ENCODE measurements around the gene TMEM52. TPM values are rescaled to one million over a fixed set of nuclear protein-coding genes. Genes with fewer than 3 reads are reported as not detected.

TMEM52 gene
- total RNA-seq, 1 experiment from 2014 or later = 6.4 TPM

DNA sequence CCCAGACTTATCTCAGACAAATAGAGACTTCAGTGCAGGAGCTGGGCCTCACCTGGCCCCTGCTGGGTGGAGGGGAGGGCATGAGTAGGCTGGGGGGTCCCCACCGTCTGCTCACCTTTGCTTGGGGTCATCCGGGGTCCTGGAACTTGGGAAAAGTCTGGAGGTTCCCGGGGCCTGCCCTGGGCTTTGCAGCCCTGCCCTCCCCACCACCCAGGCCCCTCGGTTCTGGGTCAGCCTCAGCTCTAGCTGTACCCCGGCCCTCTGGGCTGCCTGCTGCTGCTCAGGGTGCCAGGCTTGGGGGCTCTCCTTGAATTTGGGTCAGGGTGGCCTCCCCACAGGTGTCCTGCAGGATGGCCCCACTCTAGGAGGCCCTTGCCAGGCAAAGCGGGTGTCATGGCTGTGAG lies 2.4 kb upstream of the TMEM52 start:
- Histone ChIP-seq H3K4me3 (ENCODE audit: low read depth, low read length) (no peak overlapping the region), H3K4me1 (peaks cover 20% of the 10 kb centered on the region; the same call in 1 of the 2 replicates), H3K36me3 (ENCODE audit: control insufficient read depth, insufficient read depth, low read length) (no peaks in the 10 kb centered on the region), H3K9me3 (no peaks in the 10 kb centered on the region), H3K27me3 (replicated peaks; ENCODE audit: control insufficient read depth, insufficient read depth, low read length) (no peaks in the 10 kb centered on the region)
- Mint-ChIP-seq H3K9me3 (ENCODE audit: unreplicated experiment) (no peaks in the 10 kb centered on the region), H3K4me1 (ENCODE audit: low read depth, unreplicated experiment) (no peaks in the 10 kb centered on the region), H3K27me3 (ENCODE audit: insufficient read depth, unreplicated experiment) (no peaks in the 10 kb centered on the region), H3K36me3 (ENCODE audit: insufficient read depth, unreplicated experiment) (peaks cover 5% of the 10 kb centered on the region), H3K27ac (ENCODE audit: unreplicated experiment) (no peak overlapping the region), H3K4me3 (ENCODE audit: unreplicated experiment) (no peak overlapping the region)
- TF ChIP-seq, protein P1, sequence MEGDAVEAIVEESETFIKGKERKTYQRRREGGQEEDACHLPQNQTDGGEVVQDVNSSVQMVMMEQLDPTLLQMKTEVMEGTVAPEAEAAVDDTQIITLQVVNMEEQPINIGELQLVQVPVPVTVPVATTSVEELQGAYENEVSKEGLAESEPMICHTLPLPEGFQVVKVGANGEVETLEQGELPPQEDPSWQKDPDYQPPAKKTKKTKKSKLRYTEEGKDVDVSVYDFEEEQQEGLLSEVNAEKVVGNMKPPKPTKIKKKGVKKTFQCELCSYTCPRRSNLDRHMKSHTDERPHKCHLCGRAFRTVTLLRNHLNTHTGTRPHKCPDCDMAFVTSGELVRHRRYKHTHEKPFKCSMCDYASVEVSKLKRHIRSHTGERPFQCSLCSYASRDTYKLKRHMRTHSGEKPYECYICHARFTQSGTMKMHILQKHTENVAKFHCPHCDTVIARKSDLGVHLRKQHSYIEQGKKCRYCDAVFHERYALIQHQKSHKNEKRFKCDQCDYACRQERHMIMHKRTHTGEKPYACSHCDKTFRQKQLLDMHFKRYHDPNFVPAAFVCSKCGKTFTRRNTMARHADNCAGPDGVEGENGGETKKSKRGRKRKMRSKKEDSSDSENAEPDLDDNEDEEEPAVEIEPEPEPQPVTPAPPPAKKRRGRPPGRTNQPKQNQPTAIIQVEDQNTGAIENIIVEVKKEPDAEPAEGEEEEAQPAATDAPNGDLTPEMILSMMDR (IDR thresholded peaks at IDR 0.05; ENCODE audit: insufficient read depth in 1 of 2, low read depth in 1 of 2, low read length in 1 of 2, severe bottlenecking in 1 of 2, unreplicated experiment in 1 of 2) = no peak
- POLR2A ChIA-PET = interaction anchor here (0.6 kb wide), 1 partner anchor 13 kb away, joined by 5 read pairs; no protein-coding TSS in a partner anchor
- CTCF ChIA-PET = no interaction called here
- intact Hi-C loops (cut with micrococcal nuclease; ENCODE audit: unreplicated experiment) = no loop called here
- BruUV-seq (replicated peaks) = no TSS peak
- no peak for DNase-seq

DNA sequence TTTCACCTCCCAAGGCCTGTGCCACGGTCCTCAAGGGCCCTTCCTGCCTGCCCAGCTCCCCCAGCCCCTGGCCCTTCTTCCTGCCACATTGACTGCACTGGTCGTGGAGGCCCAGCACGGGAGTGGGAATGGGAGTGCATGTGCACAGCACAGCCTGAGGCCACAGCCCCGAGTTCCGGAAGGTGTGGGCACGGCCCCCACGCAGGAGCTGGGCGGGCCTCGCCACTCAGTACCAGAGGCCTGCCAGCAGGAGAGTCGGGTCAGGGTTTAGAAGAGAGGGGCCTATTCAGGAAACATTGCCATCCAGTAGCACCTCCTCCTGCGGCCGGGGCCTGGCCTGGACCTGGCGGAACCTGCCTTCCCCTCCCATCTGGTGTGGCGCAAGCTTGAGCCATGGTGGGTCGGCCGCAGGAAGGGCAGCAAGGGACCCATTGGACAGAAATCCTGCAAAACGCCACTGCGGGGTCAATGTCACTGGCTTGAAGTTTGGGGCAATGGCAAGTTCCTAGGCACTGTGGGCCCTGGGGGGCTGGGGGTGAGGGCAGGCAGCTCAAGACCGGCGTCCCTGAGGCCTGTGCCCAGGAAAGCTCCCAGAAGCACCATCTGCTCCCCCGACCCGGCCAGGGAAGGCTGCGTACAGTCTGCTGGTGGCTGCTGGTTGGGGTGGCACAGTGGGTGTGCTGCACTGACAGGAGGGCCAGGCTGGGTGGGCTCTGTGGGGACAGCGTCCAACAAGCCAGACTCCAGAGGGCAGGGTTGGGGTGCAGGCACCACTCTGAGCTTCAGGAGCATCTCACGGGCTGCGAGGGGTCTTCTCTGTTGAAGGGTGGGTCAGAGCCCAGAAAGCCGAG lies 1.8 kb upstream of the TMEM52 start:
- no peak for DNase-seq
- intact Hi-C loops (cut with micrococcal nuclease; ENCODE audit: unreplicated experiment) = no loop called here
- Histone ChIP-seq H3K4me3 (ENCODE audit: low read depth, low read length) (no peak overlapping the region), H3K27me3 (replicated peaks; ENCODE audit: control insufficient read depth, insufficient read depth, low read length) (no peaks in the 10 kb centered on the region), H3K9me3 (no peaks in the 10 kb centered on the region), H3K4me1 (peaks cover 20% of the 10 kb centered on the region; the same call in 1 of the 2 replicates), H3K36me3 (ENCODE audit: control insufficient read depth, insufficient read depth, low read length) (no peaks in the 10 kb centered on the region)
- no TSS peak for BruUV-seq (replicated peaks)
- Mint-ChIP-seq H3K27me3 (ENCODE audit: insufficient read depth, unreplicated experiment) (no peaks in the 10 kb centered on the region), H3K36me3 (ENCODE audit: insufficient read depth, unreplicated experiment) (peaks cover 5% of the 10 kb centered on the region), H3K27ac (ENCODE audit: unreplicated experiment) (no peak overlapping the region), H3K9me3 (ENCODE audit: unreplicated experiment) (no peaks in the 10 kb centered on the region), H3K4me3 (ENCODE audit: unreplicated experiment) (no peak overlapping the region), H3K4me1 (ENCODE audit: low read depth, unreplicated experiment) (no peaks in the 10 kb centered on the region)
- CTCF ChIA-PET = no interaction called here
- TF ChIP-seq, protein P1 (IDR thresholded peaks at IDR 0.05; ENCODE audit: insufficient read depth in 1 of 2, low read depth in 1 of 2, low read length in 1 of 2, severe bottlenecking in 1 of 2, unreplicated experiment in 1 of 2) = no peak
- POLR2A ChIA-PET = interaction anchor here (0.6 kb wide), 1 partner anchor 12 kb away, joined by 5 read pairs; no protein-coding TSS in a partner anchor

DNA sequence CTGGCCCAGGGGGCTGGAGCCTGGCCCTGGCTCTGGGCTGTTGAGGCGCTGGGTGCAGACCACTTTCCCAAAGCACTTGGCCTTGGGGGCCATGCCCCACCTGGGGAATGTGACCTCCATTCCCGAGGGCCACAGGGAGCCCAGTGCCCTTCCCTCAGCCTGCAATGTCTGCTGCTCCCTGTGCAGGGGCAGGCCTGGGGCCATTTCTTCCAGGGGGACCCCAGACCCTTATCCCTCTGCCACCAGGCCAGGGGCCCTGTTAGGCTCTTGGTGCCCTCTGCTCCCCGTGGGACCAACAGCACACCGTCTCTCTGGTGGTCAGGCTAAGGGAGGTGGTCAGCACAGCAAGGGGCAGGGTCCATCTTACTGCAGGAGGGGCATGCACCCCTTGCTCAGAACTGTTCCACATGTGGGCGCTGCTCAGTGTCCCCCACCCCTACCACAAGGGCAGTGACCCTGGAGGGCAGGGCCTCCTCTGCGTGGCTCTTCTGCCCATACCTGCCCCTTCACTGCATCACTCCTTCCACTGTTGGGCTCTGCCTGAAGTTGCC lies 1.1 kb upstream of the TMEM52 start:
- no peaks in the 10 kb centered on the region for H3K27me3 ChIP-seq (replicated peaks; ENCODE audit: control insufficient read depth, insufficient read depth, low read length)
- Mint-ChIP-seq H3K36me3 (ENCODE audit: insufficient read depth, unreplicated experiment) (peaks cover 5% of the 10 kb centered on the region), H3K27me3 (ENCODE audit: insufficient read depth, unreplicated experiment) (no peaks in the 10 kb centered on the region), H3K27ac (ENCODE audit: unreplicated experiment) (no peak overlapping the region), H3K9me3 (ENCODE audit: unreplicated experiment) (no peaks in the 10 kb centered on the region), H3K4me1 (ENCODE audit: low read depth, unreplicated experiment) (no peaks in the 10 kb centered on the region), H3K4me3 (ENCODE audit: unreplicated experiment) (peak overlapping the region; percentile 58)
- H3K9me3 ChIP-seq = no peaks in the 10 kb centered on the region
- no TSS peak for BruUV-seq (replicated peaks)
- TF ChIP-seq, protein P1 (IDR thresholded peaks at IDR 0.05; ENCODE audit: insufficient read depth in 1 of 2, low read depth in 1 of 2, low read length in 1 of 2, severe bottlenecking in 1 of 2, unreplicated experiment in 1 of 2) = no peak
- DNase-seq = no peak
- peak overlapping the region; percentile 24; the same call in 1 of the 2 replicates for H3K4me3 ChIP-seq (ENCODE audit: low read depth, low read length)
- no peaks in the 10 kb centered on the region for H3K36me3 ChIP-seq (ENCODE audit: control insufficient read depth, insufficient read depth, low read length)
- ChIA-PET CTCF (no interaction called here), POLR2A (no interaction called here)
- intact Hi-C loops (cut with micrococcal nuclease; ENCODE audit: unreplicated experiment) = no loop called here
- peaks cover 20% of the 10 kb centered on the region; the same call in 1 of the 2 replicates for H3K4me1 ChIP-seq

All from Caco-2 (cell line).